Loucy (cell line): Measurements from ENCODE around the gene ZNF836.

Experiments used
- EZH2phosphoT487 ChIP-seq: fragments of 200-600 bp; IDR thresholded peaks from 2 replicates; pipeline ENCODE4 v1.6.1; 2018; ENCODE audit warnings: antibody characterized with exemption, mild to moderate bottlenecking, moderate library complexity, borderline replicate concordance
- TF ChIP-seq, protein P1 (sequence below): fragments of 200-600 bp; sonication (generic); conservative IDR thresholded peaks from 2 replicates; pipeline ENCODE4 v1.5.1; 2014; ENCODE audit warnings: mild to moderate bottlenecking, antibody characterized with exemption, low read length

DNA sequence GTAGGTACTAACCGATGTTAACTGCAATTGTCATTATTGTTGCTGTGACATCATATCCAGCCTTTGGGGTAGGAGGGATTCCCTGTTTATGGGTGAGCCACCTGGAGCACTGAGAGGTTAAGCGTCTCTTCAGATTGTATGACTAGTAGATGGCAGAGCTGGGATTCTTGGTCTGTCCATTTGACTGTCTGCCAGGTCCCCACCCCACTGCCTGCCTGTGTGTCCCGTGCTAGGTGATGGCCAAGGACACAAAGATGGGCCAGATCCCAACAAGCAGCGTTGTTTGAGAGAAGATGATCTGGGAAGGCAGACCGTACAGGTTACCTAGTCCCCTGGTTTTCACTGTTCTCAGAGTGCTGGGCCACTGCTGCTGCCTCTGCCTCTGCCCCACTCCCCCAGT is 35.1 kb upstream of the ZNF836 start:
- TF ChIP-seq, protein P1, sequence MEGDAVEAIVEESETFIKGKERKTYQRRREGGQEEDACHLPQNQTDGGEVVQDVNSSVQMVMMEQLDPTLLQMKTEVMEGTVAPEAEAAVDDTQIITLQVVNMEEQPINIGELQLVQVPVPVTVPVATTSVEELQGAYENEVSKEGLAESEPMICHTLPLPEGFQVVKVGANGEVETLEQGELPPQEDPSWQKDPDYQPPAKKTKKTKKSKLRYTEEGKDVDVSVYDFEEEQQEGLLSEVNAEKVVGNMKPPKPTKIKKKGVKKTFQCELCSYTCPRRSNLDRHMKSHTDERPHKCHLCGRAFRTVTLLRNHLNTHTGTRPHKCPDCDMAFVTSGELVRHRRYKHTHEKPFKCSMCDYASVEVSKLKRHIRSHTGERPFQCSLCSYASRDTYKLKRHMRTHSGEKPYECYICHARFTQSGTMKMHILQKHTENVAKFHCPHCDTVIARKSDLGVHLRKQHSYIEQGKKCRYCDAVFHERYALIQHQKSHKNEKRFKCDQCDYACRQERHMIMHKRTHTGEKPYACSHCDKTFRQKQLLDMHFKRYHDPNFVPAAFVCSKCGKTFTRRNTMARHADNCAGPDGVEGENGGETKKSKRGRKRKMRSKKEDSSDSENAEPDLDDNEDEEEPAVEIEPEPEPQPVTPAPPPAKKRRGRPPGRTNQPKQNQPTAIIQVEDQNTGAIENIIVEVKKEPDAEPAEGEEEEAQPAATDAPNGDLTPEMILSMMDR = no peak
- TF ChIP-seq EZH2phosphoT487 = no peak
